Fibroblast of lung (primary cell): ENCODE data around the gene CMIP. TPM values are rescaled to one million over a fixed set of nuclear protein-coding genes. Genes with fewer than 3 reads are reported as not detected.

Source experiments
- DNase-seq, 2 donors: peaks; one replicate each; pipeline versions ENCODE4 v3.0.0 to v3.0.0-alpha.2; 2010; ENCODE audit warnings: low read depth in 2 of 2
- H2AFZ ChIP-seq: 2 replicates; pipeline ENCODE4 v1.5.1; 2012; ENCODE audit warnings: low read length, control low read depth, inconsistent platforms
- H3K27ac ChIP-seq: 2 replicates; pipeline ENCODE4 v1.5.1; 2011; ENCODE audit warnings: low read length, control low read depth; ENCODE audit not compliant: insufficient read depth
- H3K27me3 ChIP-seq: 2 replicates; pipeline ENCODE4 v1.5.1; 2011; ENCODE audit warnings: mild to moderate bottlenecking, low read length; ENCODE audit not compliant: control insufficient read depth, insufficient read depth
- H3K36me3 ChIP-seq: 2 replicates; pipeline ENCODE4 v1.5.1; 2011; ENCODE audit warnings: low read length; ENCODE audit not compliant: control insufficient read depth, insufficient read depth
- H3K4me1 ChIP-seq: 2 replicates; pipeline ENCODE4 v1.5.1; 2011; ENCODE audit warnings: low read length; ENCODE audit not compliant: control insufficient read depth, insufficient read depth; ENCODE audit errors: extremely low read depth
- H3K4me2 ChIP-seq: 2 replicates; pipeline ENCODE4 v1.5.1; 2011; ENCODE audit warnings: low read length, control low read depth; ENCODE audit not compliant: insufficient read depth; ENCODE audit errors: extremely low read depth
- H3K4me3 ChIP-seq, 4 experiments: fragments of 200-600 bp in 1 of 4; sonication (generic) in 1 of 4; replicated peaks in 1 of 4; 2 replicates each; pipeline ENCODE4 v1.5.1; 2011 to 2016; ENCODE audit warnings: low read length in 4 of 4, low read depth in 3 of 4, mild to moderate bottlenecking in 3 of 4, control low read depth in 2 of 4, inconsistent platforms in 1 of 4, mixed read lengths in 1 of 4; ENCODE audit not compliant: insufficient read depth in 1 of 4; ENCODE audit errors: control extremely low read depth in 1 of 4
- H3K79me2 ChIP-seq: 2 replicates; pipeline ENCODE4 v1.5.1; 2012; ENCODE audit warnings: mild to moderate bottlenecking, low read length, inconsistent platforms; ENCODE audit not compliant: control insufficient read depth, insufficient read depth
- H3K9ac ChIP-seq: 2 replicates; pipeline ENCODE4 v1.5.1; 2011; ENCODE audit warnings: mild to moderate bottlenecking, low read length, control low read depth; ENCODE audit not compliant: insufficient read depth
- H3K9me3 ChIP-seq: 2 replicates; pipeline ENCODE4 v1.5.1; 2012; ENCODE audit warnings: low read depth, low read length; ENCODE audit not compliant: control insufficient read depth, insufficient read depth
- H4K20me1 ChIP-seq: 2 replicates; pipeline ENCODE4 v1.5.1; 2011; ENCODE audit warnings: low read length; ENCODE audit not compliant: control insufficient read depth, insufficient read depth; ENCODE audit errors: extremely low read depth
- CTCF ChIP-seq, 2 donors: IDR thresholded peaks in 1 of 2; conservative IDR thresholded peaks in 1 of 2; 1 replicate in 1 of 2; 2 replicates in 1 of 2; pipeline ENCODE4 v1.5.1; 2011 to 2012; ENCODE audit warnings: low read length in 2 of 2, control low read depth in 1 of 2, inconsistent platforms in 1 of 2, low read depth in 1 of 2, mild to moderate bottlenecking in 1 of 2
- EZH2 ChIP-seq: IDR thresholded peaks from 2 replicates; pipeline ENCODE4 v1.5.1; 2012; ENCODE audit warnings: low read length, control low read depth, mild to moderate bottlenecking; ENCODE audit errors: missing control alignments
- polyA plus RNA-seq, 2 donors: library from polyadenylated mRNA; depleted of rRNA in 1 of 2; stranded (reverse) in 1 of 2; unstranded in 1 of 2; fragments of >200 nt; gene quantifications; 2 replicates each; pipeline ENCODE4 v1.2.1, GENCODE V29; 2011 to 2012; ENCODE audit warnings: missing spikeins in 1 of 2
- total RNA-seq: library from RNA; depleted of rRNA; stranded (reverse); fragments of >200 nt; gene quantifications from 2 replicates; pipeline ENCODE4 v1.2.1, GENCODE V29; 2014

Gene CMIP
- total and polyA plus RNA-seq, 2 donors (not counting 1 experiment from before 2014, with no cell fraction given) = 1.9 to 5.1 TPM

GRCh38 chr16:81489547-81490267 is 45.1 kb downstream of the CMIP start:
- no peak for TF ChIP-seq EZH2
- TF ChIP-seq CTCF (conservative IDR thresholded peaks at IDR 0.05 in 1 of 2, IDR thresholded peaks at IDR 0.05 in 1 of 2; ENCODE audit: low read depth in 1 of 2, low read length in 2 of 2) = no peak
- Histone ChIP-seq H4K20me1 (no peaks in the 10 kb centered on the region), H3K4me2 (no peak overlapping the region), H3K27me3 (no peaks in the 10 kb centered on the region), H3K4me1 (peaks cover 10% of the 10 kb centered on the region), H3K36me3 (no peaks in the 10 kb centered on the region), H3K9me3 (no peaks in the 10 kb centered on the region), H3K27ac (no peak overlapping the region), H3K4me3 (no peak overlapping the region), H3K9ac (no peak overlapping the region), H2AFZ (no peak overlapping the region), H3K79me2 (peaks cover 2% of the 10 kb centered on the region)
- no peak for DNase-seq

- Histone ChIP-seq H3K9me3 (no peaks in the 10 kb centered on the region), H3K4me3 (no peak overlapping the region), H3K79me2 (peaks cover 2% of the 10 kb centered on the region), H3K4me1 (peaks cover 3% of the 10 kb centered on the region), H4K20me1 (no peaks in the 10 kb centered on the region), H3K36me3 (no peaks in the 10 kb centered on the region), H2AFZ (no peak overlapping the region), H3K4me2 (no peak overlapping the region), H3K9ac (no peak overlapping the region), H3K27ac (no peak overlapping the region), H3K27me3 (no peaks in the 10 kb centered on the region)
- TF ChIP-seq CTCF (conservative IDR thresholded peaks at IDR 0.05 in 1 of 2, IDR thresholded peaks at IDR 0.05 in 1 of 2; ENCODE audit: low read depth in 1 of 2, low read length in 2 of 2) = no peak
- TF ChIP-seq EZH2 = no peak
- DNase-seq = peak; percentile 48 to 60
Measured at GRCh38 chr16:81491541-81492188, 47.1 kb downstream of the CMIP start.

- peaks cover 3% of the 10 kb centered on the region for H3K4me1 ChIP-seq
- H3K9ac ChIP-seq = no peak overlapping the region
- no peak overlapping the region for H3K4me3 ChIP-seq
- no peaks in the 10 kb centered on the region for H3K36me3 ChIP-seq
- H3K79me2 ChIP-seq = peaks cover 2% of the 10 kb centered on the region
- H2AFZ ChIP-seq = no peak overlapping the region
- H3K9me3 ChIP-seq = no peaks in the 10 kb centered on the region
- H3K27ac ChIP-seq = peak overlapping the region; percentile 9
- no peak overlapping the region for H3K4me2 ChIP-seq
- H3K27me3 ChIP-seq = no peaks in the 10 kb centered on the region
- TF ChIP-seq CTCF (conservative IDR thresholded peaks at IDR 0.05 in 1 of 2, IDR thresholded peaks at IDR 0.05 in 1 of 2; ENCODE audit: low read depth in 1 of 2, low read length in 2 of 2) (no peak), EZH2 (no peak)
- DNase-seq = peak in 1 of 2 donors; percentile 30
- H4K20me1 ChIP-seq = no peaks in the 10 kb centered on the region
Measured at GRCh38 chr16:81492311-81492761, 47.7 kb downstream of the CMIP start.
